Neural cell (in vitro differentiated cells): ENCODE results near the gene IMPACT. TPM values are rescaled to one million over a fixed set of nuclear protein-coding genes. Genes with fewer than 3 reads are reported as not detected.

ENCODE experiments used
- H2AFZ ChIP-seq: fragments of 200-600, 300-800 bp; sonication (generic), shearing (Covaris generic); 2 replicates; pipeline ENCODE4 v1.6.0; 2014; ENCODE audit warnings: low read depth, mild to moderate bottlenecking, antibody characterized with exemption, low read length, moderate library complexity
- H3F3A ChIP-seq: fragments of 200-600 bp; shearing (Covaris generic); 2 replicates; pipeline ENCODE4 v1.6.1; 2016; ENCODE audit warnings: mild to moderate bottlenecking, moderate library complexity, mixed read lengths, antibody characterized with exemption, low read length; ENCODE audit not compliant: insufficient read depth, poor library complexity, severe bottlenecking
- H3K27ac ChIP-seq: fragments of 200-600, 300-800 bp; sonication (generic), shearing (Covaris generic); 2 replicates; pipeline ENCODE4 v1.5.1; 2014; ENCODE audit warnings: mild to moderate bottlenecking, low read length, moderate library complexity
- H3K27me3 ChIP-seq: fragments of 300-800, 200-600 bp; sonication (generic), shearing (Covaris generic); 2 replicates; pipeline ENCODE4 v1.6.0; 2014; ENCODE audit warnings: mild to moderate bottlenecking, low read depth, low read length, moderate library complexity; ENCODE audit not compliant: insufficient read depth
- H3K36me3 ChIP-seq: fragments of 300-800, 200-600 bp; sonication (generic), shearing (Covaris generic); 2 replicates; pipeline ENCODE4 v1.5.1; 2014; ENCODE audit warnings: mild to moderate bottlenecking, antibody characterized with exemption, low read length, moderate library complexity; ENCODE audit not compliant: insufficient read depth
- H3K4me2 ChIP-seq: fragments of 300-800, 200-600 bp; sonication (generic), shearing (Covaris generic); 2 replicates; pipeline ENCODE4 v1.6.0; 2014; ENCODE audit warnings: mild to moderate bottlenecking, low read length
- H3K4me3 ChIP-seq: fragments of 300-800, 200-600 bp; sonication (generic), shearing (Covaris generic); 2 replicates; pipeline ENCODE4 v1.5.1; 2014; ENCODE audit warnings: mild to moderate bottlenecking, low read length, moderate library complexity
- H3K79me2 ChIP-seq: fragments of 200-600 bp; shearing (Covaris generic); replicated peaks from 2 replicates; pipeline ENCODE4 v1.6.0; 2014; ENCODE audit warnings: mild to moderate bottlenecking, low read length, moderate library complexity; ENCODE audit not compliant: insufficient read depth
- H3K9ac ChIP-seq: fragments of 300-800, 200-600 bp; sonication (generic), shearing (Covaris generic); 2 replicates; pipeline ENCODE4 v1.6.1; 2016; ENCODE audit warnings: mild to moderate bottlenecking, low read length, mixed read lengths
- H3K9me2 ChIP-seq: fragments of 200-600 bp; shearing (Covaris generic); 2 replicates; pipeline ENCODE4 v1.6.1; 2016; ENCODE audit warnings: mild to moderate bottlenecking, low read length, mixed read lengths; ENCODE audit not compliant: insufficient read depth
- H3K9me3 ChIP-seq: fragments of 200-600, 300-800 bp; sonication (generic), shearing (Covaris generic); 2 replicates; pipeline ENCODE4 v1.6.1; 2016; ENCODE audit warnings: mild to moderate bottlenecking, mixed run types, low read length, moderate library complexity, mixed read lengths
- H4K20me1 ChIP-seq: fragments of 200-600 bp; shearing (Covaris generic); 2 replicates; pipeline ENCODE4 v1.6.1; 2016; ENCODE audit warnings: mild to moderate bottlenecking, mixed run types; ENCODE audit not compliant: insufficient read depth
- EP300 ChIP-seq: fragments of 450-650 bp; conservative IDR thresholded peaks from 2 replicates; pipeline ENCODE4 v1.6.1; 2014; ENCODE audit warnings: antibody characterized with exemption, mild to moderate bottlenecking, moderate library complexity; ENCODE audit not compliant: poor library complexity, severe bottlenecking
- EZH2 ChIP-seq: fragments of 200-600, 300-800 bp; shearing (Covaris generic), sonication (generic); IDR thresholded peaks from 2 replicates; pipeline ENCODE4 v1.6.1; 2014; ENCODE audit warnings: antibody characterized with exemption, low read length, borderline replicate concordance, mild to moderate bottlenecking; ENCODE audit not compliant: insufficient read depth, poor library complexity, severe bottlenecking
- MXI1 ChIP-seq: fragments of 450-650 bp; conservative IDR thresholded peaks from 2 replicates; pipeline ENCODE4 v1.6.1; 2014; ENCODE audit warnings: antibody characterized with exemption, mild to moderate bottlenecking; ENCODE audit not compliant: poor library complexity, severe bottlenecking
- POLR2AphosphoS5 ChIP-seq: IDR thresholded peaks from 2 replicates; pipeline ENCODE4 v1.6.1; 2012
- RAD21 ChIP-seq: fragments of 450-650 bp; conservative IDR thresholded peaks from 2 replicates; pipeline ENCODE4 v1.6.1; 2014; ENCODE audit warnings: antibody characterized with exemption, mild to moderate bottlenecking, moderate library complexity
- SMC3 ChIP-seq: fragments of 450-650 bp; conservative IDR thresholded peaks from 2 replicates; pipeline ENCODE4 v1.6.1; 2014; ENCODE audit warnings: antibody characterized with exemption, mild to moderate bottlenecking, moderate library complexity; ENCODE audit not compliant: poor library complexity
- TAF1 ChIP-seq: IDR thresholded peaks from 2 replicates; pipeline ENCODE4 v1.6.1; 2012; ENCODE audit warnings: low read depth
- polyA plus RNA-seq: library from polyadenylated mRNA; depleted of rRNA; stranded (reverse); fragments of >200 nt; gene quantifications from 2 replicates; pipeline ENCODE4 v1.2.3, GENCODE V29; 2014
- TF ChIP-seq, protein P1 (sequence below): fragments of 450-650 bp; IDR thresholded peaks from 2 replicates; pipeline ENCODE4 v1.5.1; 2014; ENCODE audit warnings: antibody characterized with exemption, mild to moderate bottlenecking, moderate library complexity; ENCODE audit not compliant: poor library complexity, severe bottlenecking
- TF ChIP-seq, protein P2 (sequence below): IDR thresholded peaks from 2 replicates; pipeline ENCODE4 v1.6.1; 2012; ENCODE audit warnings: borderline replicate concordance

IMPACT gene
- polyA plus RNA-seq, 1 donor from 2014 or later, result 31.1 TPM

DNA sequence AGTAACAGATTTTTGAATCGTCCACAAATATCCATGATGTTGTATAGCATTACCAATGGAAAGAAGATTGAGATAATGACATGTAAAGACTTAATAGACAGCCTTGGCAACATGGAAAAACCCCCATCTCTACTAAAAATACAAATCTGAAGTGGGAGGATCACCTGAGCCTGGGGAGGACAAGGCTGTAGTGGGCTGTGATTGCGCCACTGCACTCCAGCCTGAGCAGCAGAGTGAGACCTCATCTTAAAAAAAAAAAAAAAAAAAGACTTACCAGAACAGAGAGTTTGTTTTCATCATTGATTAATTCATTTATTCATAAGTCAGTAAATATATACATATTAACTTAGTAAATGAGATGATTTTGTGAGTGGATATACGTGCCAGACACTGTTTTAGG is 21.9 kb upstream of the IMPACT start:
- H4K20me1 ChIP-seq, result no peaks in the 10 kb centered on the region
- peaks cover 3% of the 10 kb centered on the region for H3K9me3 ChIP-seq
- no peak overlapping the region for H2AFZ ChIP-seq
- no peak for TF ChIP-seq TAF1
- no peak for TF ChIP-seq SMC3
- TF ChIP-seq EP300, result no peak
- TF ChIP-seq RAD21, result no peak
- TF ChIP-seq MXI1, result no peak
- TF ChIP-seq POLR2AphosphoS5, result no peak
- H3K36me3 ChIP-seq, result no peaks in the 10 kb centered on the region
- H3K79me2 ChIP-seq, result no peaks in the 10 kb centered on the region
- no peaks in the 10 kb centered on the region for H3K27me3 ChIP-seq
- no peaks in the 10 kb centered on the region for H3F3A ChIP-seq
- H3K4me3 ChIP-seq, result no peak overlapping the region
- H3K27ac ChIP-seq, result no peak overlapping the region
- no peaks in the 10 kb centered on the region for H3K9me2 ChIP-seq
- no peak overlapping the region for H3K9ac ChIP-seq
- H3K4me2 ChIP-seq, result no peak overlapping the region

DNA sequence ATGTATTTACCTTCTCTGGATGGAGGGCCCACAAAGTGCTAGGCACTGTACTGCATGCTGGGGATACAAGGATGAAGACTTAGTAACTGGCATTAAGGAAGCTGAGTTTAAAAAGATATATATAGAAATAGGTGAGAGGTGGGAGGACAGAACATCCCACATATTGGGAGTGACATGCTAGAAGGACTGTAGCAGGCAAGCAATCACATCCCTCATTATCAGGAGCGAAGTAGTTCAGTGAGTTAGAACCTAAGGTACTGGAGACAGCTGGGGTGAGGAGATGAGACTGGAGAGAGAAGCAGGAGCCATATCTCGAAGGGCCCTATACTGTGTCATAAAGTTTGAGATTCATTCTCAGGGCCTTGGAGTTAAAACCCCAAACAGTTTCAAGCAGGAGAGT is 18.0 kb upstream of the IMPACT start:
- TF ChIP-seq, protein P1, sequence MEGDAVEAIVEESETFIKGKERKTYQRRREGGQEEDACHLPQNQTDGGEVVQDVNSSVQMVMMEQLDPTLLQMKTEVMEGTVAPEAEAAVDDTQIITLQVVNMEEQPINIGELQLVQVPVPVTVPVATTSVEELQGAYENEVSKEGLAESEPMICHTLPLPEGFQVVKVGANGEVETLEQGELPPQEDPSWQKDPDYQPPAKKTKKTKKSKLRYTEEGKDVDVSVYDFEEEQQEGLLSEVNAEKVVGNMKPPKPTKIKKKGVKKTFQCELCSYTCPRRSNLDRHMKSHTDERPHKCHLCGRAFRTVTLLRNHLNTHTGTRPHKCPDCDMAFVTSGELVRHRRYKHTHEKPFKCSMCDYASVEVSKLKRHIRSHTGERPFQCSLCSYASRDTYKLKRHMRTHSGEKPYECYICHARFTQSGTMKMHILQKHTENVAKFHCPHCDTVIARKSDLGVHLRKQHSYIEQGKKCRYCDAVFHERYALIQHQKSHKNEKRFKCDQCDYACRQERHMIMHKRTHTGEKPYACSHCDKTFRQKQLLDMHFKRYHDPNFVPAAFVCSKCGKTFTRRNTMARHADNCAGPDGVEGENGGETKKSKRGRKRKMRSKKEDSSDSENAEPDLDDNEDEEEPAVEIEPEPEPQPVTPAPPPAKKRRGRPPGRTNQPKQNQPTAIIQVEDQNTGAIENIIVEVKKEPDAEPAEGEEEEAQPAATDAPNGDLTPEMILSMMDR, result no peak
- no peak for TF ChIP-seq EP300
- no peak for TF ChIP-seq TAF1
- TF ChIP-seq RAD21, result no peak
- TF ChIP-seq, protein P2, sequence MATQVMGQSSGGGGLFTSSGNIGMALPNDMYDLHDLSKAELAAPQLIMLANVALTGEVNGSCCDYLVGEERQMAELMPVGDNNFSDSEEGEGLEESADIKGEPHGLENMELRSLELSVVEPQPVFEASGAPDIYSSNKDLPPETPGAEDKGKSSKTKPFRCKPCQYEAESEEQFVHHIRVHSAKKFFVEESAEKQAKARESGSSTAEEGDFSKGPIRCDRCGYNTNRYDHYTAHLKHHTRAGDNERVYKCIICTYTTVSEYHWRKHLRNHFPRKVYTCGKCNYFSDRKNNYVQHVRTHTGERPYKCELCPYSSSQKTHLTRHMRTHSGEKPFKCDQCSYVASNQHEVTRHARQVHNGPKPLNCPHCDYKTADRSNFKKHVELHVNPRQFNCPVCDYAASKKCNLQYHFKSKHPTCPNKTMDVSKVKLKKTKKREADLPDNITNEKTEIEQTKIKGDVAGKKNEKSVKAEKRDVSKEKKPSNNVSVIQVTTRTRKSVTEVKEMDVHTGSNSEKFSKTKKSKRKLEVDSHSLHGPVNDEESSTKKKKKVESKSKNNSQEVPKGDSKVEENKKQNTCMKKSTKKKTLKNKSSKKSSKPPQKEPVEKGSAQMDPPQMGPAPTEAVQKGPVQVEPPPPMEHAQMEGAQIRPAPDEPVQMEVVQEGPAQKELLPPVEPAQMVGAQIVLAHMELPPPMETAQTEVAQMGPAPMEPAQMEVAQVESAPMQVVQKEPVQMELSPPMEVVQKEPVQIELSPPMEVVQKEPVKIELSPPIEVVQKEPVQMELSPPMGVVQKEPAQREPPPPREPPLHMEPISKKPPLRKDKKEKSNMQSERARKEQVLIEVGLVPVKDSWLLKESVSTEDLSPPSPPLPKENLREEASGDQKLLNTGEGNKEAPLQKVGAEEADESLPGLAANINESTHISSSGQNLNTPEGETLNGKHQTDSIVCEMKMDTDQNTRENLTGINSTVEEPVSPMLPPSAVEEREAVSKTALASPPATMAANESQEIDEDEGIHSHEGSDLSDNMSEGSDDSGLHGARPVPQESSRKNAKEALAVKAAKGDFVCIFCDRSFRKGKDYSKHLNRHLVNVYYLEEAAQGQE, result no peak
- no peak for TF ChIP-seq MXI1
- no peak for TF ChIP-seq POLR2AphosphoS5
- TF ChIP-seq EZH2, result no peak
- no peak for TF ChIP-seq SMC3
- Histone ChIP-seq H3K9ac (no peak overlapping the region), H3K4me3 (no peak overlapping the region), H3K9me2 (no peaks in the 10 kb centered on the region), H3K4me2 (no peak overlapping the region), H3K79me2 (no peaks in the 10 kb centered on the region), H4K20me1 (no peaks in the 10 kb centered on the region), H3K27ac (no peak overlapping the region), H3K27me3 (no peaks in the 10 kb centered on the region), H3K36me3 (no peaks in the 10 kb centered on the region), H2AFZ (no peak overlapping the region), H3K9me3 (peaks cover 3% of the 10 kb centered on the region), H3F3A (no peaks in the 10 kb centered on the region)
